ENCODE results near the gene RERE. TPM values are rescaled to one million over a fixed set of nuclear protein-coding genes. Genes with fewer than 3 reads are reported as not detected.

Gene RERE
- total RNA-seq, 2 donors from 2014 or later, result 96.0 to 105 TPM

- H3K36me3 ChIP-seq, result no peaks in the 10 kb centered on the region
- no peaks in the 10 kb centered on the region for H3K4me1 ChIP-seq
- intact Hi-C loops (cut with DNase I), result no loop called here
- no peak overlapping the region for H3K9ac ChIP-seq (ENCODE audit: low read depth in 2 of 2, low read length in 2 of 2)
- TF ChIP-seq CTCF (IDR thresholded peaks at IDR 0.05), result no peak
- H3K27me3 ChIP-seq, result no peaks in the 10 kb centered on the region
- DNase-seq, result no peak
- no peak overlapping the region for H3K4me3 ChIP-seq
- H3K27ac ChIP-seq, result no peak overlapping the region
- no peaks in the 10 kb centered on the region for H3K9me3 ChIP-seq
Measured at GRCh38 chr1:8569242-8569641, 248.2 kb downstream of the RERE start.

- Histone ChIP-seq H3K4me1 (no peaks in the 10 kb centered on the region), H3K4me3 (no peak overlapping the region), H3K27ac (no peak overlapping the region), H3K9me3 (no peaks in the 10 kb centered on the region), H3K27me3 (no peaks in the 10 kb centered on the region), H3K9ac (ENCODE audit: low read depth in 2 of 2, low read length in 2 of 2) (no peak overlapping the region), H3K36me3 (no peaks in the 10 kb centered on the region)
- intact Hi-C loops (cut with DNase I), result no loop called here
- no peak for TF ChIP-seq CTCF (IDR thresholded peaks at IDR 0.05)
- DNase-seq, result no peak
Measured at GRCh38 chr1:8568837-8569236, 248.6 kb downstream of the RERE start.

GRCh38 chr1:8567146-8567545 is 250.3 kb downstream of the RERE start:
- DNase-seq, result no peak
- no peak overlapping the region for H3K4me3 ChIP-seq
- no peaks in the 10 kb centered on the region for H3K36me3 ChIP-seq
- no peaks in the 10 kb centered on the region for H3K4me1 ChIP-seq
- H3K27me3 ChIP-seq, result no peaks in the 10 kb centered on the region
- H3K27ac ChIP-seq, result no peak overlapping the region
- H3K9ac ChIP-seq (ENCODE audit: low read depth in 2 of 2, low read length in 2 of 2), result no peak overlapping the region
- intact Hi-C loops (cut with DNase I), result no loop called here
- no peak for TF ChIP-seq CTCF (IDR thresholded peaks at IDR 0.05)
- H3K9me3 ChIP-seq, result no peaks in the 10 kb centered on the region

DNA sequence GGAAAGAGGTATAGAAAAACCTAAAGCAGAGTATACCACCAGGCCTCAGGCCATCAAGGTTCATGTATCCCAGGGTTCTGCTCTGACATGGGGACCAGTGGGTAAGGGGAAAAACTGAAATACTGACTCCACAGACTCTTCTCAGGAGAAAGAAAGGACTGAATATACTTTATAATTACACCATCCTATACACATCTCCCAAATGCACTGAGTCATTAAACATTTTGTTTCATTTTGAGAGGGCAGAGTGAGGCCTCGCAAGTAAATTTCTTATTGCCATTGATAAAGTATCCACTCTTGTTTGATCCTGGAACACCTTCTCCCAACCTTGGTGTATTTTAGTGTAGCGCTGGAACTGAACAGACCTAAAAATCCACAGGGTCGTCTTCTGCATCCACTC is 251.6 kb downstream of the RERE start:
- Histone ChIP-seq H3K9ac (ENCODE audit: low read depth in 2 of 2, low read length in 2 of 2) (no peak overlapping the region), H3K36me3 (no peaks in the 10 kb centered on the region), H3K4me1 (no peaks in the 10 kb centered on the region), H3K4me3 (no peak overlapping the region), H3K9me3 (no peaks in the 10 kb centered on the region), H3K27me3 (no peaks in the 10 kb centered on the region), H3K27ac (no peak overlapping the region)
- no peak for DNase-seq
- intact Hi-C loops (cut with DNase I), result no loop called here
- TF ChIP-seq CTCF (IDR thresholded peaks at IDR 0.05), result no peak

DNA sequence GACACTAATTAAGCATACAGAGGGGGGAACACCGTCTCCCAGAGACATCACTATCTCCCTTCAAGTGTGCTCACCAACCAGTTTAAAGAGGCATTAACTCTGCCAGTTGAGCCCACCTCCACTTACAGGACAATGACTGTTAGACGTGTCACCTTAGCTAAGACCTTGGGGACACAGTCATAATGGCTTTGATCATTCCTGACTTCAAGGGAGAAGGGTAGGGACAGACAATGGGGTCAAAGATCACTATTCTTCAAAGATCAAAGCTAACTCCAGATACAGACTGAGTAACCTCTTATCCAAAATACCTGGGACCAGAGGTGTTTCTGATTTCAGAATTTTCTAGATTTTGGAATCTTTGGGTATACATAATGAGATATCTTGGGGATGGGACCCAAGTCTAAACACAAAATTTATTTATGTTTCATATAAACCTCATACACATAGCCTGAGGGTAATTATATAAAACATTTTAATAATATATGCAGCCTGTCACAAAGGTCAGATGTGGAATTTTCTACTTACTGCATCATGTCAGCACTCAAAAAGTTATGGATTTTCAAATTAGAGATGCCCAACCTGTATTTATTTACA is 253.4 kb downstream of the RERE start:
- H3K9me3 ChIP-seq, result no peaks in the 10 kb centered on the region
- no peak overlapping the region for H3K4me3 ChIP-seq
- H3K4me1 ChIP-seq, result no peaks in the 10 kb centered on the region
- no peaks in the 10 kb centered on the region for H3K36me3 ChIP-seq
- H3K9ac ChIP-seq (ENCODE audit: low read depth in 2 of 2, low read length in 2 of 2), result no peak overlapping the region
- TF ChIP-seq CTCF (IDR thresholded peaks at IDR 0.05), result no peak
- no peaks in the 10 kb centered on the region for H3K27me3 ChIP-seq
- intact Hi-C loops (cut with DNase I), result loop anchor here (2.0 kb wide), 1 partner anchor 107 kb away; no protein-coding TSS in a partner anchor
- DNase-seq, result no peak
- no peak overlapping the region for H3K27ac ChIP-seq
